ENCODE results near the gene CAPS.

CAPS gene

GRCh38 chr19:5896365-5897076 lies 17.5 kb upstream of the CAPS start:
- H3K27ac Mint-ChIP-seq = no peak overlapping the region
- no peak for ATAC-seq (ENCODE audit: low read depth)
- H3K36me3 Mint-ChIP-seq = peaks cover 12% of the 10 kb centered on the region
- H3K27me3 Mint-ChIP-seq = no peaks in the 10 kb centered on the region
- no peak for DNase-seq (ENCODE audit: low spot score in 2 of 2)
- no peak overlapping the region for H3K4me3 Mint-ChIP-seq
- H3K9me3 Mint-ChIP-seq = no peaks in the 10 kb centered on the region
- H3K4me1 Mint-ChIP-seq = peaks cover 16% of the 10 kb centered on the region

GRCh38 chr19:5897189-5897969 lies 16.7 kb upstream of the CAPS start:
- Mint-ChIP-seq H3K36me3 (peaks cover 12% of the 10 kb centered on the region), H3K9me3 (no peaks in the 10 kb centered on the region), H3K27ac (no peak overlapping the region), H3K4me1 (peaks cover 13% of the 10 kb centered on the region), H3K4me3 (no peak overlapping the region), H3K27me3 (no peaks in the 10 kb centered on the region)
- DNase-seq (ENCODE audit: low spot score in 2 of 2) = no peak
- ATAC-seq (ENCODE audit: low read depth) = no peak

GRCh38 chr19:5899728-5900526 lies 14.1 kb upstream of the CAPS start:
- H3K27ac Mint-ChIP-seq = no peak overlapping the region
- no peaks in the 10 kb centered on the region for H3K9me3 Mint-ChIP-seq
- DNase-seq (ENCODE audit: low spot score in 2 of 2) = no peak
- no peak overlapping the region for H3K4me3 Mint-ChIP-seq
- no peak for ATAC-seq (ENCODE audit: low read depth)
- H3K27me3 Mint-ChIP-seq = no peaks in the 10 kb centered on the region
- peaks cover 19% of the 10 kb centered on the region for H3K4me1 Mint-ChIP-seq
- H3K36me3 Mint-ChIP-seq = peaks cover 14% of the 10 kb centered on the region

- Mint-ChIP-seq H3K4me3 (no peak overlapping the region), H3K9me3 (no peaks in the 10 kb centered on the region), H3K36me3 (peaks cover 11% of the 10 kb centered on the region), H3K27ac (peak overlapping the region; percentile 59), H3K27me3 (no peaks in the 10 kb centered on the region), H3K4me1 (peaks cover 17% of the 10 kb centered on the region)
- DNase-seq (ENCODE audit: low spot score in 2 of 2) (no peak), ATAC-seq (ENCODE audit: low read depth) (no peak)
These were observed 13.1 kb upstream of the CAPS start for GRCh38 chr19:5900976-5901375.

GRCh38 chr19:5903056-5903623 lies 10.9 kb upstream of the CAPS start:
- H3K27ac Mint-ChIP-seq = peak overlapping the region; percentile 97
- no peak for ATAC-seq (ENCODE audit: low read depth)
- no peaks in the 10 kb centered on the region for H3K9me3 Mint-ChIP-seq
- peak overlapping the region; percentile 97 for H3K4me3 Mint-ChIP-seq
- H3K27me3 Mint-ChIP-seq = no peaks in the 10 kb centered on the region
- H3K4me1 Mint-ChIP-seq = peaks cover 25% of the 10 kb centered on the region
- DNase-seq (ENCODE audit: low spot score in 2 of 2) = no peak
- H3K36me3 Mint-ChIP-seq = peaks cover 10% of the 10 kb centered on the region

- ATAC-seq (ENCODE audit: low read depth) (peak; percentile 53), DNase-seq (ENCODE audit: low spot score in 2 of 2) (peak; percentile 96 to 98)
- Mint-ChIP-seq H3K27me3 (no peaks in the 10 kb centered on the region), H3K4me3 (peak within 1 kb of the TSS; percentile 97), H3K27ac (peak within 1 kb of the TSS; percentile 97), H3K4me1 (peaks cover 25% of the 10 kb centered on the region), H3K36me3 (peaks cover 10% of the 10 kb centered on the region), H3K9me3 (no peaks in the 10 kb centered on the region)
These were observed 10.3 kb upstream of the CAPS start, which contains the start of gene NDUFA11 for GRCh38 chr19:5903624-5904351. Gene NDUFA11, minus strand, starts transcription at chr19:5903790. Its CDS starts 82 bp downstream, at chr19:5903708.

- Mint-ChIP-seq H3K27me3 (no peaks in the 10 kb centered on the region), H3K4me3 (peak within 1 kb of the TSS; percentile 97), H3K9me3 (no peaks in the 10 kb centered on the region), H3K4me1 (peaks cover 25% of the 10 kb centered on the region), H3K27ac (peak within 1 kb of the TSS; percentile 97), H3K36me3 (peaks cover 10% of the 10 kb centered on the region)
- ATAC-seq (ENCODE audit: low read depth) = peak; percentile 71
- peak; percentile 98 to 100 for DNase-seq (ENCODE audit: low spot score in 2 of 2)
These were observed 9.5 kb upstream of the CAPS start, which contains the start of gene VMAC for GRCh38 chr19:5904352-5905113. Gene VMAC, plus strand, starts transcription at chr19:5904872. Its CDS starts 19 bp downstream, at chr19:5904891.

GRCh38 chr19:5905114-5905778 lies 8.8 kb upstream of the CAPS start:
- Mint-ChIP-seq H3K9me3 (no peaks in the 10 kb centered on the region), H3K27me3 (no peaks in the 10 kb centered on the region), H3K36me3 (peaks cover 8% of the 10 kb centered on the region), H3K27ac (no peak overlapping the region), H3K4me3 (peak overlapping the region; percentile 97), H3K4me1 (peaks cover 20% of the 10 kb centered on the region)
- DNase-seq (ENCODE audit: low spot score in 2 of 2) (no peak), ATAC-seq (ENCODE audit: low read depth) (no peak)

- no peak for ATAC-seq (ENCODE audit: low read depth)
- Mint-ChIP-seq H3K27ac (no peak overlapping the region), H3K9me3 (no peaks in the 10 kb centered on the region), H3K4me1 (peaks cover 15% of the 10 kb centered on the region), H3K36me3 (peaks cover 3% of the 10 kb centered on the region), H3K4me3 (no peak overlapping the region), H3K27me3 (no peaks in the 10 kb centered on the region)
- no peak for DNase-seq (ENCODE audit: low spot score in 2 of 2)
These were observed 6.8 kb upstream of the CAPS start for GRCh38 chr19:5907241-5907640.

- no peak for DNase-seq (ENCODE audit: low spot score in 2 of 2)
- H3K27me3 Mint-ChIP-seq = no peaks in the 10 kb centered on the region
- no peak overlapping the region for H3K4me3 Mint-ChIP-seq
- no peak overlapping the region for H3K27ac Mint-ChIP-seq
- H3K36me3 Mint-ChIP-seq = peaks cover 2% of the 10 kb centered on the region
- H3K4me1 Mint-ChIP-seq = peaks cover 8% of the 10 kb centered on the region
- H3K9me3 Mint-ChIP-seq = no peaks in the 10 kb centered on the region
- no peak for ATAC-seq (ENCODE audit: low read depth)
These were observed 5.1 kb upstream of the CAPS start for GRCh38 chr19:5908773-5909442.

- no peaks in the 10 kb centered on the region for H3K27me3 Mint-ChIP-seq
- H3K4me3 Mint-ChIP-seq = no peak overlapping the region
- peaks cover 2% of the 10 kb centered on the region for H3K36me3 Mint-ChIP-seq
- H3K4me1 Mint-ChIP-seq = peaks cover 8% of the 10 kb centered on the region
- DNase-seq (ENCODE audit: low spot score in 2 of 2) = no peak
- no peak for ATAC-seq (ENCODE audit: low read depth)
- H3K9me3 Mint-ChIP-seq = no peaks in the 10 kb centered on the region
- H3K27ac Mint-ChIP-seq = no peak overlapping the region
These were observed 3.5 kb upstream of the CAPS start for GRCh38 chr19:5910638-5910907.

GRCh38 chr19:5911366-5911765 lies 2.7 kb upstream of the CAPS start:
- ATAC-seq (ENCODE audit: low read depth) (no peak), DNase-seq (ENCODE audit: low spot score in 2 of 2) (no peak)
- H3K36me3 Mint-ChIP-seq = peaks cover 2% of the 10 kb centered on the region
- peaks cover 5% of the 10 kb centered on the region for H3K4me1 Mint-ChIP-seq
- no peak overlapping the region for H3K4me3 Mint-ChIP-seq
- H3K9me3 Mint-ChIP-seq = no peaks in the 10 kb centered on the region
- no peaks in the 10 kb centered on the region for H3K27me3 Mint-ChIP-seq
- no peak overlapping the region for H3K27ac Mint-ChIP-seq
